OCI-LY7 (cell line): ENCODE results near the gene ORC1. TPM values are rescaled to one million over a fixed set of nuclear protein-coding genes. Genes with fewer than 3 reads are reported as not detected.

Experiments used
- BruUV-seq: library from RNA; stranded (reverse); fragments of 400-500 nt; replicated peaks from 2 replicates; lab custom pipeline; 2021; lab: Mats Ljungman, UMichigan
- CTCF ChIA-PET: fragments of 300-600 bp; sonication (Branson Sonifier 250); formaldehyde crosslinking; loops from one replicate; lab custom pipeline; 2022; ENCODE audit warnings: antibody characterized with exemption; ENCODE audit not compliant: unreplicated experiment; lab: Charles Lee
- POLR2A ChIA-PET: fragments of 300-600 bp; sonication (Branson Sonifier 250); formaldehyde crosslinking; loops from one replicate; lab custom pipeline; 2022; ENCODE audit warnings: antibody characterized with exemption; lab: Charles Lee
- DNase-seq: peaks from one replicate; pipeline ENCODE4 v3.0.0-alpha.2; 2015; ENCODE audit warnings: low spot score
- H2AFZ ChIP-seq: fragments of 200-600 bp; sonication (generic), shearing (Covaris generic); 2 replicates; pipeline ENCODE4 v1.6.1; 2014; ENCODE audit warnings: mild to moderate bottlenecking, antibody characterized with exemption, low read length, moderate library complexity
- H3K27ac ChIP-seq: fragments of 200-600 bp; sonication (generic); 2 replicates; pipeline ENCODE4 v1.5.1; 2014; ENCODE audit warnings: mixed run types, low read depth, mild to moderate bottlenecking, moderate library complexity, low read length, inconsistent platforms; ENCODE audit not compliant: poor library complexity, severe bottlenecking
- H3K36me3 ChIP-seq: fragments of 200-600 bp; sonication (generic); 2 replicates; pipeline ENCODE4 v1.6.1; 2014; ENCODE audit warnings: mild to moderate bottlenecking, antibody characterized with exemption, low read length, moderate library complexity, mixed read lengths; ENCODE audit not compliant: insufficient read depth
- H3K4me1 ChIP-seq: fragments of 200-600 bp; sonication (generic); 2 replicates; pipeline ENCODE4 v1.5.1; 2014; ENCODE audit warnings: mild to moderate bottlenecking, low read length; ENCODE audit not compliant: insufficient read depth, poor library complexity, severe bottlenecking
- H3K4me2 ChIP-seq: fragments of 200-600 bp; sonication (generic); 2 replicates; pipeline ENCODE4 v1.6.1; 2014; ENCODE audit warnings: mild to moderate bottlenecking, low read length
- H3K4me3 ChIP-seq: fragments of 200-600 bp; sonication (generic); 2 replicates; pipeline ENCODE4 v1.5.1; 2014; ENCODE audit warnings: mild to moderate bottlenecking, low read depth, low read length; ENCODE audit not compliant: poor library complexity, severe bottlenecking
- H3K79me2 ChIP-seq: fragments of 200-600 bp; sonication (generic); 2 replicates; pipeline ENCODE4 v1.6.1; 2016; ENCODE audit warnings: low read depth, mild to moderate bottlenecking, low read length, moderate library complexity, mixed read lengths; ENCODE audit not compliant: insufficient read depth
- H3K9me2 ChIP-seq: fragments of 200-600 bp; sonication (generic); 2 replicates; pipeline ENCODE4 v1.6.1; 2016; ENCODE audit warnings: mild to moderate bottlenecking, low read length, mixed read lengths; ENCODE audit not compliant: insufficient read depth
- H3K9me3 ChIP-seq: fragments of 200-600 bp; sonication (generic); 2 replicates; pipeline ENCODE4 v1.6.1; 2014; ENCODE audit warnings: mild to moderate bottlenecking, mixed run types, low read length, mixed read lengths
- H4K20me1 ChIP-seq: fragments of 200-600 bp; sonication (generic); 2 replicates; pipeline ENCODE4 v1.6.1; 2014; ENCODE audit warnings: mild to moderate bottlenecking, antibody characterized with exemption, low read length, moderate library complexity, mixed read lengths; ENCODE audit not compliant: insufficient read depth
- EZH2phosphoT487 ChIP-seq: fragments of 200-600 bp; sonication (generic); IDR thresholded peaks from 2 replicates; pipeline ENCODE4 v1.6.1; 2018; ENCODE audit warnings: low read depth, borderline replicate concordance, mild to moderate bottlenecking, mixed run types, antibody characterized with exemption, low read length, moderate library complexity, mixed read lengths
- intact Hi-C: fragments of 100-400 bp; cut with micrococcal nuclease; formaldehyde crosslinking; loops from one replicate; pipeline ENCODE4 v1.10.0; 2022; ENCODE audit not compliant: unreplicated experiment
- total RNA-seq, 2 experiments: library from RNA; depleted of rRNA in 1 of 2; stranded (reverse); fragments of >200 nt in 1 of 2; shearing (Covaris generic) in 1 of 2; gene quantifications; 2 replicates each; pipeline ENCODE4 v1.2.3, GENCODE V29; 2014 to 2022
- TF ChIP-seq, protein P1 (sequence below): fragments of 200-600 bp; sonication (generic); conservative IDR thresholded peaks from 2 replicates; pipeline ENCODE4 v1.5.1; 2014; ENCODE audit warnings: mild to moderate bottlenecking, antibody characterized with exemption, low read length, moderate library complexity, mixed read lengths

The ORC1 gene
- total RNA-seq, 2 experiments from 2014 or later, result 37.7 to 39.0 TPM

DNA sequence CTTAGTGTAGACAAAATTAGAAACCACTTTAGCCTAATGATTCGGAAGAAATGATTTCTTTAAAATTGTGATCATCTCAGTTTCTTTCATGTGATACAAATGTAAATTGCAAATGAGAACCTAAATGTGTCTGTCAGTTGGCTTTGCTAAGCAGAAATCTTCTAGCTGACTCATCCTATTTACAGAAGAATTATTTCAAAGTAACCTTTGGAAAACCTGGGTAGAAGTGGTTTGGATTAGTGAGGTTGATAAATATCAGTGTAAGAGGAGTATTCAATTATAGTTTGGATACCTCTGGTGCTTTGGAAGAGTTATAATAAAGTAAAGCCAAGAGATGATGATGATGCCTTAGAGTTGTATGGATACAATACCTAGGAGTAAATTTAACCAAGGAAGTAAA is 75.6 kb downstream of the ORC1 start:
- CTCF ChIA-PET, result no interaction called here

DNA sequence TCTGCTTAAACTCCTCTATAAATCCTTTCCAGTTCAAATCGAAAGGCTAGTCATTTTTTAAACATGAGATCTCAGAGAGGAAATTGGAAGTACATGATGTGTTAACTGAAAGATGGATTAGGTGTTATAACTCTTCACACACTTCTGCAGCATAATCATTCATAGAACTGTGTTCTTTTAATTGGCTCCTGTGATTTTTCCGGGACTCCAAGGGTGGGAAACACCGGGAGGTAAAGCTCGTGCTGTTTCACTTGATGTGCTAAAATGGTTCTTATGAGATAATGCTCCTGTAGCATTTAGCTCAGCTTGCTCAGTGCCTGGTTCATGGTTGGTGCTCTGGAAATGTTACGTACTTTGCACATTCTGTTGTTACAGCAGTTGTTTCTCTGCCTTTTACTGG is 78.4 kb downstream of the ORC1 start:
- H3K36me3 ChIP-seq, result no peaks in the 10 kb centered on the region
- H3K9me2 ChIP-seq, result no peaks in the 10 kb centered on the region
- no peaks in the 10 kb centered on the region for H3K9me3 ChIP-seq
- no peak for DNase-seq
- intact Hi-C loops, result no loop called here
- H3K79me2 ChIP-seq, result no peaks in the 10 kb centered on the region
- no peak overlapping the region for H3K27ac ChIP-seq
- no peak overlapping the region for H2AFZ ChIP-seq
- ChIA-PET POLR2A (interaction anchor here (0.6 kb wide), 1 partner anchor 892 kb away, joined by 3 read pairs; no protein-coding TSS in a partner anchor), CTCF (no interaction called here)
- H3K4me3 ChIP-seq, result no peak overlapping the region
- H3K4me1 ChIP-seq, result no peaks in the 10 kb centered on the region
- TF ChIP-seq, protein P1, sequence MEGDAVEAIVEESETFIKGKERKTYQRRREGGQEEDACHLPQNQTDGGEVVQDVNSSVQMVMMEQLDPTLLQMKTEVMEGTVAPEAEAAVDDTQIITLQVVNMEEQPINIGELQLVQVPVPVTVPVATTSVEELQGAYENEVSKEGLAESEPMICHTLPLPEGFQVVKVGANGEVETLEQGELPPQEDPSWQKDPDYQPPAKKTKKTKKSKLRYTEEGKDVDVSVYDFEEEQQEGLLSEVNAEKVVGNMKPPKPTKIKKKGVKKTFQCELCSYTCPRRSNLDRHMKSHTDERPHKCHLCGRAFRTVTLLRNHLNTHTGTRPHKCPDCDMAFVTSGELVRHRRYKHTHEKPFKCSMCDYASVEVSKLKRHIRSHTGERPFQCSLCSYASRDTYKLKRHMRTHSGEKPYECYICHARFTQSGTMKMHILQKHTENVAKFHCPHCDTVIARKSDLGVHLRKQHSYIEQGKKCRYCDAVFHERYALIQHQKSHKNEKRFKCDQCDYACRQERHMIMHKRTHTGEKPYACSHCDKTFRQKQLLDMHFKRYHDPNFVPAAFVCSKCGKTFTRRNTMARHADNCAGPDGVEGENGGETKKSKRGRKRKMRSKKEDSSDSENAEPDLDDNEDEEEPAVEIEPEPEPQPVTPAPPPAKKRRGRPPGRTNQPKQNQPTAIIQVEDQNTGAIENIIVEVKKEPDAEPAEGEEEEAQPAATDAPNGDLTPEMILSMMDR, result no peak
- no peak for TF ChIP-seq EZH2phosphoT487
- no TSS peak for BruUV-seq
- H4K20me1 ChIP-seq, result no peaks in the 10 kb centered on the region
- no peak overlapping the region for H3K4me2 ChIP-seq

More for the DNA sequence above, 75.6 kb downstream of the ORC1 start:
- H3K9me3 ChIP-seq, result no peaks in the 10 kb centered on the region
- intact Hi-C loops, result loop anchor here (2.0 kb wide), 1 partner anchor 24 kb away; no protein-coding TSS in a partner anchor
- H3K4me3 ChIP-seq, result no peak overlapping the region
- no peak overlapping the region for H3K27ac ChIP-seq
- no TSS peak for BruUV-seq
- H2AFZ ChIP-seq, result no peak overlapping the region
- no peaks in the 10 kb centered on the region for H4K20me1 ChIP-seq
- H3K9me2 ChIP-seq, result no peaks in the 10 kb centered on the region
- H3K79me2 ChIP-seq, result no peaks in the 10 kb centered on the region
- H3K4me2 ChIP-seq, result no peak overlapping the region
- TF ChIP-seq, protein P1, result no peak
- TF ChIP-seq EZH2phosphoT487, result no peak
- POLR2A ChIA-PET, result no interaction called here
- no peaks in the 10 kb centered on the region for H3K36me3 ChIP-seq
- no peak for DNase-seq
- no peaks in the 10 kb centered on the region for H3K4me1 ChIP-seq

DNA sequence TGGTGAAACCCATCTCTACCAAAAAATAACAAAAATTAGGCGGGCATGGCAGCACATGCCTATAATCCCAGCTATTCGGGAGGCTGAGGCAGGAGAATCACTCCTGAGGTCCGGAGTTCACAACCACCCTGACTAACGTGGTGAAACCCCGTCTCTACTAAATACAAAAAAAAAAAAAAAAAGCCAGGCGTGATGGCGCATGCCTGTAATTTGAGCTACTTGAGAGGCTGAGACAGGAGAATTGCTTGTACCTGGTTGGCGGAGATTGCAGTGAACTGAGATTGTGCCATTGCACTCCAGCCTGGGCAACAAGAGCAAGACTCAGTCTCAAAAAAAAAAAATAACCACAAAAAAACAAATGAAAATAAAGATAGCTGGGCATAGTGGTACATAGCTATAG is 80.5 kb downstream of the ORC1 start:
- intact Hi-C loops, result no loop called here
- H3K79me2 ChIP-seq, result no peaks in the 10 kb centered on the region
- no peak for DNase-seq
- BruUV-seq, result no TSS peak
- H3K9me3 ChIP-seq, result no peaks in the 10 kb centered on the region
- POLR2A ChIA-PET, result interaction anchor here (0.6 to 0.7 kb wide), 2 partner anchors 27 to 579 kb away, joined by 3 to 4 read pairs; no protein-coding TSS in a partner anchor
- CTCF ChIA-PET, result interaction anchor here (0.6 kb wide), 1 partner anchor 71 kb away, joined by 3 read pairs; no protein-coding TSS in a partner anchor
- H4K20me1 ChIP-seq, result no peaks in the 10 kb centered on the region
- H3K9me2 ChIP-seq, result no peaks in the 10 kb centered on the region
- H3K36me3 ChIP-seq, result no peaks in the 10 kb centered on the region
- no peak overlapping the region for H2AFZ ChIP-seq
- H3K4me2 ChIP-seq, result no peak overlapping the region
- no peak for TF ChIP-seq EZH2phosphoT487
- TF ChIP-seq, protein P1, result no peak
- no peak overlapping the region for H3K27ac ChIP-seq
- H3K4me3 ChIP-seq, result no peak overlapping the region
- H3K4me1 ChIP-seq, result no peaks in the 10 kb centered on the region

Other genes with a start within 250 kb of the ORC1 start
- 28.8 and 29.2 TPM in 2 replicates for gene CC2D1B, start 38.2 kb downstream of the ORC1 start, total RNA-seq (2014; rRNA removed; shearing (Covaris generic))
- gene CC2D1B, start 38.2 kb downstream of the ORC1 start, total RNA-seq (2022), result 38.1 and 42.5 TPM in 2 replicates
- gene PRPF38A, start 179 bp upstream of the ORC1 start, total RNA-seq (2014; rRNA removed; shearing (Covaris generic)), result 23.6 and 31.8 TPM in 2 replicates
- 82.3 and 83.4 TPM in 2 replicates for gene PRPF38A, start 179 bp upstream of the ORC1 start, total RNA-seq (2022)
- 72.4 and 102 TPM in 2 replicates for gene TUT4, start 148.7 kb upstream of the ORC1 start, total RNA-seq (2014; rRNA removed; shearing (Covaris generic))
- gene TUT4, start 148.7 kb upstream of the ORC1 start, total RNA-seq (2022), result 70.8 and 81.1 TPM in 2 replicates
- gene GPX7, start 197.9 kb upstream of the ORC1 start, total RNA-seq (2014; rRNA removed; shearing (Covaris generic)), result not detected in 2 replicates
- not detected in 2 replicates for gene GPX7, start 197.9 kb upstream of the ORC1 start, total RNA-seq (2022)
- 0.13 and 0.69 TPM in 2 replicates for gene SHISAL2A, start 228.7 kb upstream of the ORC1 start, total RNA-seq (2014; rRNA removed; shearing (Covaris generic))
- gene SHISAL2A, start 228.7 kb upstream of the ORC1 start, total RNA-seq (2022), result 0.27 and 0.55 TPM in 2 replicates